GM21390 (cell line): ENCODE results near the gene PRR4.

Experiments
- ATAC-seq: cut with Tn5 transposase; IDR thresholded peaks from one replicate; pipeline ENCODE4 v1.9.1; 2021; ENCODE audit not compliant: unreplicated experiment

Gene PRR4

GRCh38 chr12:10802587-10802986 lies 46.7 kb downstream of the PRR4 start, which contains the start of gene TAS2R7:
TSS of gene TAS2R7 (minus strand) at chr12:10802627. CDS start at chr12:10802570, 57 bp downstream.
- no peak for ATAC-seq

DNA sequence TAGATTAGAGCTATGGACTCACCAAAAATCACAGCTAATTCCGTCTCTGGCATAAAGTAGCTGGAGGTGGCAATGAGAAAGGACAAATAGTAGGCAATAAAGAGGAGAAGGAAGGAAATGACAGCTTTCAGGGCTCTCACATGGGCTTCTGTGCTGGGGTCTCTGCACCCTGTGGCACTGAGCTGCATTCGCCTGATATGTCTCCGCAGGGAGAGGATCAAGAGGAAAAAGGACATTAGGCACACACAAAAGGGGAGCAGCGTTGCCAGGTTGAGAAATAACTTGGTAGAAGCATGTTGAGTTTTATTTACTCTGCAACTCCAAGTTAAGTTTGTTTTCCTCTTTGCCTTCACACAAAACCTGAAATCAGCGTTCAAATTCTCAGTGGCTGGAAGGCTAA lies 47.5 kb downstream of the PRR4 start:
- ATAC-seq: no peak
